Cardiac fibroblast (primary cell): ENCODE data around the gene ABCF2.

Experiments used
- DNase-seq, 2 donors: peaks; one replicate each; pipeline versions ENCODE4 v3.0.0 to v3.0.0-alpha.2; 2010; ENCODE audit warnings: low read depth in 2 of 2
- H3K4me3 ChIP-seq, 2 donors: replicated peaks in 1 of 2; 1 replicate in 1 of 2; 2 replicates in 1 of 2; pipeline ENCODE4 v1.5.1; 2011; ENCODE audit warnings: low read depth in 2 of 2, low read length in 2 of 2, mild to moderate bottlenecking in 2 of 2, moderate library complexity in 1 of 2
- TF ChIP-seq, protein P1 (sequence below): IDR thresholded peaks from one replicate; pipeline ENCODE4 v1.5.1; 2011; ENCODE audit warnings: low read depth, mild to moderate bottlenecking, low read length, inconsistent platforms

Gene ABCF2

DNA sequence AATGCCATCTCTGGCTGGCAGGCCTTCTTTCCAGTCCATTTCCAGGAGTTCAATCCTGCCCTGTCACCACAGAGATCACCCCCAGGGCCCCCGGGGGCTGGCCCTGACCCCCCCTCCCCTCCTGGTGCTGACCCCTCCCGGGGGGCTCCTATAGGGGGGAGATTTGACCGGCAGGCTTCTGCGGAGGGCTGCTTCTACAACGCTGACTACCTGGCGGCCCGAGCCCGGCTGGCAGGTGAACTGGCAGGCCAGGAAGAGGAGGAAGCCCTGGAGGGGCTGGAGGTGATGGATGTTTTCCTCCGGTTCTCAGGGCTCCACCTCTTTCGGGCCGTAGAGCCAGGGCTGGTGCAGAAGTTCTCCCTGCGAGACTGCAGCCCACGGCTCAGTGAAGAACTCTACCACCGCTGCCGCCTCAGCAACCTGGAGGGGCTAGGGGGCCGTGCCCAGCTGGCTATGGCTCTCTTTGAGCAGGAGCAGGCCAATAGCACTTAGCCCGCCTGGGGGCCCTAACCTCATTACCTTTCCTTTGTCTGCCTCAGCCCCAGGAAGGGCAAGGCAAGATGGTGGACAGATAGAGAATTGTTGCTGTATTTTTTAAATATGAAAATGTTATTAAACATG is 11.3 kb upstream of the ABCF2 start:
- no peak for DNase-seq
- H3K4me3 ChIP-seq = no peak overlapping the region
- TF ChIP-seq, protein P1, sequence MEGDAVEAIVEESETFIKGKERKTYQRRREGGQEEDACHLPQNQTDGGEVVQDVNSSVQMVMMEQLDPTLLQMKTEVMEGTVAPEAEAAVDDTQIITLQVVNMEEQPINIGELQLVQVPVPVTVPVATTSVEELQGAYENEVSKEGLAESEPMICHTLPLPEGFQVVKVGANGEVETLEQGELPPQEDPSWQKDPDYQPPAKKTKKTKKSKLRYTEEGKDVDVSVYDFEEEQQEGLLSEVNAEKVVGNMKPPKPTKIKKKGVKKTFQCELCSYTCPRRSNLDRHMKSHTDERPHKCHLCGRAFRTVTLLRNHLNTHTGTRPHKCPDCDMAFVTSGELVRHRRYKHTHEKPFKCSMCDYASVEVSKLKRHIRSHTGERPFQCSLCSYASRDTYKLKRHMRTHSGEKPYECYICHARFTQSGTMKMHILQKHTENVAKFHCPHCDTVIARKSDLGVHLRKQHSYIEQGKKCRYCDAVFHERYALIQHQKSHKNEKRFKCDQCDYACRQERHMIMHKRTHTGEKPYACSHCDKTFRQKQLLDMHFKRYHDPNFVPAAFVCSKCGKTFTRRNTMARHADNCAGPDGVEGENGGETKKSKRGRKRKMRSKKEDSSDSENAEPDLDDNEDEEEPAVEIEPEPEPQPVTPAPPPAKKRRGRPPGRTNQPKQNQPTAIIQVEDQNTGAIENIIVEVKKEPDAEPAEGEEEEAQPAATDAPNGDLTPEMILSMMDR = no peak

DNA sequence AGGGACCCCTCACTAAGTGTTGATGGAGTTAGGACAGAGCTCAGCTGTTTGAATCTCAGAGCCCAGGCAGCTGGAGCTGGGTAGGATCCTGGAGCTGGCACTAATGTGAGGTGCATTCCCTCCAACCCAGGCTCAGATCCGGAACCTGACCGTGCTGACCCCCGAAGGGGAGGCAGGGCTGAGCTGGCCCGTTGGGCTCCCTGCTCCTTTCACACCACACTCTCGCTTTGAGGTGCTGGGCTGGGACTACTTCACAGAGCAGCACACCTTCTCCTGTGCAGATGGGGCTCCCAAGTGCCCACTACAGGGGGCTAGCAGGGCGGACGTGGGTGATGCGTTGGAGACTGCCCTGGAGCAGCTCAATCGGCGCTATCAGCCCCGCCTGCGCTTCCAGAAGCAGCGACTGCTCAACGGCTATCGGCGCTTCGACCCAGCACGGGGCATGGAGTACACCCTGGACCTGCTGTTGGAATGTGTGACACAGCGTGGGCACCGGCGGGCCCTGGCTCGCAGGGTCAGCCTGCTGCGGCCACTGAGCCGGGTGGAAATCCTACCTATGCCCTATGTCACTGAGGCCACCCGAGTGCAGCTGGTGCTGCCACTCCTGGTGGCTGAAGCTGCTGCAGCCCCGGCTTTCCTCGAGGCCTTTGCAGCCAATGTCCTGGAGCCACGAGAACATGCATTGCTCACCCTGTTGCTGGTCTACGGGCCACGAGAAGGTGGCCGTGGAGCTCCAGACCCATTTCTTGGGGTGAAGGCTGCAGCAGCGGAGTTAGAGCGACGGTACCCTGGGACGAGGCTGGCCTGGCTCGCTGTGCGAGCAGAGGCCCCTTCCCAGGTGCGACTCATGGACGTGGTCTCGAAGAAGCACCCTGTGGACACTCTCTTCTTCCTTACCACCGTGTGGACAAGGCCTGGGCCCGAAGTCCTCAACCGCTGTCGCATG is 10.5 kb upstream of the ABCF2 start:
- no peak for DNase-seq
- H3K4me3 ChIP-seq = no peak overlapping the region
- TF ChIP-seq, protein P1 = no peak

DNA sequence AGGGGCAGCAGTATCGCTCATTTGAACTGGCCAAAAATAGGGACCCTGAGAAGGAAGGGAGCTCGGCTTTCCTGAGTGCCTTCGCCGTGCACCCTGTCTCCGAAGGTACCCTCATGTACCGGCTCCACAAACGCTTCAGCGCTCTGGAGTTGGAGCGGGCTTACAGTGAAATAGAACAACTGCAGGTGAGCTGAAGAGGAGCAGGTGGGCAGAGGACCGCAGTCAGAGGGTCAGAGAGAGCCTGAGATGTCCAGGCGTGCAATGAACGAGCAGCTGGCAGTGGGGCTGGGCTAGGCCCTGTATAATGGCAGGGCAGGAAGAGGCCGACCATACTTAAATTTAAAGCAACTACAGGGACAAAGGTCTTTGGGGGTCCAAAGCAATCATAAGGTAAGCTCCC is 9.4 kb upstream of the ABCF2 start:
- TF ChIP-seq, protein P1 = no peak
- DNase-seq = no peak
- H3K4me3 ChIP-seq = no peak overlapping the region

DNA sequence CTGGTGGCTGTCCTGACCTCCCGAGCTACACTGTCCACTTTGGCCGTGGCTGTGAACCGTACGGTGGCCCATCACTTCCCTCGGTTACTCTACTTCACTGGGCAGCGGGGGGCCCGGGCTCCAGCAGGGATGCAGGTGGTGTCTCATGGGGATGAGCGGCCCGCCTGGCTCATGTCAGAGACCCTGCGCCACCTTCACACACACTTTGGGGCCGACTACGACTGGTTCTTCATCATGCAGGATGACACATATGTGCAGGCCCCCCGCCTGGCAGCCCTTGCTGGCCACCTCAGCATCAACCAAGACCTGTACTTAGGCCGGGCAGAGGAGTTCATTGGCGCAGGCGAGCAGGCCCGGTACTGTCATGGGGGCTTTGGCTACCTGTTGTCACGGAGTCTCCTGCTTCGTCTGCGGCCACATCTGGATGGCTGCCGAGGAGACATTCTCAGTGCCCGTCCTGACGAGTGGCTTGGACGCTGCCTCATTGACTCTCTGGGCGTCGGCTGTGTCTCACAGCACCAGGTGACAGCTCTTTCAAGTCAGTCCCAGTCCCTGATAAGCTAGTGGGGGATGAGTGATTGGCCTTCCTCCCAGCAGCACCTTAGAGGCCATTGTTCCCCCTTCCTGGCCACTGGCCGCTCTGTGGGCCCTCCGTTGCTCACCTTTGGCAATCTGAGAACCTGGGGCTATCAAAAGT is 8.2 kb upstream of the ABCF2 start:
- TF ChIP-seq, protein P1 = no peak
- no peak overlapping the region for H3K4me3 ChIP-seq
- DNase-seq = no peak

DNA sequence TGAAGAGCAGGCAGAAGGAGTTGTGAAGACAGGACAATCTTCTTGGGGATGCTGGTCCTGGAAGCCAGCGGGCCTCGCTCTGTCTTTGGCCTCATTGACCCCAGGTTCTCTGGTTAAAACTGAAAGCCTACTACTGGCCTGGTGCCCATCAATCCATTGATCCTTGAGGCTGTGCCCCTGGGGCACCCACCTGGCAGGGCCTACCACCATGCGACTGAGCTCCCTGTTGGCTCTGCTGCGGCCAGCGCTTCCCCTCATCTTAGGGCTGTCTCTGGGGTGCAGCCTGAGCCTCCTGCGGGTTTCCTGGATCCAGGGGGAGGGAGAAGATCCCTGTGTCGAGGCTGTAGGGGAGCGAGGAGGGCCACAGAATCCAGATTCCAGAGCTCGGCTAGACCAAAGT is 6.8 kb upstream of the ABCF2 start:
- no peak for DNase-seq
- TF ChIP-seq, protein P1 = no peak
- H3K4me3 ChIP-seq = peak overlapping the region; percentile 96 to 99

DNA sequence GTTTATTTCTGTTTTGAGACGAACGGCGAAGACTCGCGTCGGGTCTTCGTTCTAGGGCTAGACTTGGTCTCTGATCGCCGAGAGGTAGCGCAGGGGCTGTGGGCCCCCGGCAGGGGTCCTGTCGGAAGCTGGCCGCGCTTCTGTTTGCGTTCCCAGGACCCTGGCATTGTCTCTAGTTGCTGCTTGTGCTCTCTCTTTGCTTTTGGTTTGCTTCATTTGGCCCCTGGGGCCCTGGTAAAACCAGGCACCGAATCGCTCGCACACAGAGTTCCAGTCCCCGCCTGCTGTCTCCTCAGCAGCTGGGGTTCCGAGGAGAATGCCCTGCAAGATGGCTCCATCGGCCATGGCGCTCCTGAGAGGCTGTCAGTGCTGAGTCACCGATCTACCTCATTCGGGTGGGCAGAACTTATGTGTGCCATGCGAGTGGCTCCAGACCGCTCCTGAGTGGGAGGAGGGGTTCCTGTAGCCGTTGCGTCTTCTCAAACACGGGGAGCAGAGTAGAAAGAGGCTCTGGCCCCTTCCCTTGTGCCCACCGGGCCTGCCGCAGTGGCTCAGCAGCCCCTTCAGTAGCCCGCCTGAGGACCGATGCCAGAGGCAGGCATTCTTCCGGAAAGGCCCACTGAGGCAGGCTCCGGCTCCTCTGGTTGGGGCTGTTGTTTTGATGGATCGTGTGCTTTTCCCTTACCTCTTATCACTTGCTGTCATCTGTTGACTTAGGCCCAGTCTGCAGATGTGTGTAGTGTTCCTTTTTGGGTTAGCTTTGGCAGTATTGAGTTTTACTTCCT is 6.1 kb upstream of the ABCF2 start:
- TF ChIP-seq, protein P1 = no peak
- peak overlapping the region; percentile 96 to 99 for H3K4me3 ChIP-seq
- DNase-seq = peak; percentile 79 to 85
